ENCODE data around the gene NTF4.

DNA sequence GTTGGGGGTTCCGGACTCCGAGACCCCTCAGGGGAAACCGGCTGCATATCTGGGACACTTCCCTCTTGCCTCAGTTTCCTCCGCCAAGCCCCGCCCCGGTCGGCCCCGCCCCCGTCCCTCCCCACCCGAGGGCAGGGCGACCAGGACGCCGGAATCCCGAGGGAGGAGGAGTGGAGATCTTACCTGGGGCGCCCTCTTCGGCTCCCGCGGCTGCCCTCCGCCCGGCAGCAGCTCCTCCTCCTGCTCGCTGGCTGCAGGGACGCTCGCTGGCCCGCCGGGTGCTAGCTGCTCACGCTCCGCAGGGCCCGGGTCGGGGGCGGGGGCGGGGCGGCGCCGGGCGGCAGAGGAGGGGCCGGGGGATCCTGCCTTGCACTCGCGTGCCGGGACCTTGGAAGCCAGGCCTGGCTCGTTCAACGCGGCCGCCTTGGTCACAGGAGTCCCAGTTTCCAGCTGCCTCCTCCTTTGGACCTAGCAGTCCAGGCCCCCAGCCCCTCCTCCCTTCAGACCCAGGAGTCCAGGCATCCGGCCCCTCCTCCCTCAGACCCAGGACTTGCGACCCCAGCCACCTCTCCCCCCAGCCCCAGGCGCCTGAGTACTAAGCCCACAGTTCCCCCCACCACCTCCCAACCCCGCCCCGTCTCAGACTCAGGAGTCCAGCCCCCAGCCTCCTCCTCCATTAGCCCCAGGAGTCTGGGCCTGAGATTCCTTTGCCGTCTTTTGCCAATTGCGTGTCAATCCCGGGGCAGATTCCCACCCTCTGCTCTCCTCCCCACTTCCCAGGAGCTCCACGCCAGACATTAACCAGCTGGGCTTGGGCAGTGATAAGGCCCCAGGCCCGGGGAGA is at the start of gene NTF4:
- no peak for TF ChIP-seq POLR2A (IDR thresholded peaks at IDR 0.05; ENCODE audit: low read length)
- TF ChIP-seq GATA1 (IDR thresholded peaks at IDR 0.05; ENCODE audit: low read depth, low read length): no peak
